SK-N-SH treated with all-trans-retinoic acid at 6 μM for 48 hours (cell line): ENCODE data around the gene NET1.

Experiments
- CSDC2 ChIP-seq: fragments of 250-450 bp; sonication (Bioruptor Pico); IDR thresholded peaks from 2 replicates; pipeline ENCODE4 v1.5.0; 2020; ENCODE audit warnings: mild to moderate bottlenecking, moderate library complexity
- PPARA ChIP-seq: fragments of 250-450 bp; sonication (Bioruptor Pico); IDR thresholded peaks from 2 replicates; pipeline ENCODE4 v1.5.0; 2020; ENCODE audit warnings: mild to moderate bottlenecking, borderline replicate concordance
- TF ChIP-seq, protein P1 (sequence below): fragments of 250-450 bp; sonication (Bioruptor Pico); IDR thresholded peaks from 2 replicates; pipeline ENCODE4 v1.5.1; 2020; ENCODE audit warnings: low read depth, mild to moderate bottlenecking, moderate library complexity

DNA sequence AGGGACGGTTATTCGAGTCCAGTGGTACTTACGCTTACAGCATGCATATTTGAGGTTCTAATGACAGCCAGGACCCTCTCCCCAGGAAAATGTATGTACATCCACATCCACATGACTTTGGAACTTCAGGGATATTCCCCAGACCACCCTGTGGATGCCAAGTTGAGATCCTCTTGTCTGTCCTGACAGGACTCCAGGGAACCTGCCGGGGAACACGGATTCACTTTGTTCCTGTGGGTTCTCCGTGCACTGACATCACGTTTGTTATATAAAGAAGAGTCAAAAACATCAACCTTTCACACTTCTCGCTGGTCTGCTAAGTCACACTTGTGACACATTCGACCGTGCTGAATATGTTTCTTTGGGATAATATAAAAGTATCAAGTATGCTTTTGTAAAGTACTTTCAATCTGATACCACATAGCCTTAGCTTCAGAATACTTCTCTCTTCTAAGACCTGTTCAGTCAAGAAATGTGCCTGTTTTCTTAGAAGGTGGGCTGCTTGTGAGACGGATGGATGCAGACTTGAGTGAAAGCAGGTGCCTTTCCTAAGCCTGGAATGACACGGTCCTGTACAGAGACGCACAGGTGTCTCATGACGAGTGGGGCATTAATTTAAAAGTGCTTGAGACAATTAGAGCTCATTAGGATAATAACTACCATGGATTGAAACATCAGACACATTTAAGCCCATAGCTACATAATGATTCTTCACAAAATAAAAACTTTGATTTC is 48.3 kb downstream of the NET1 start:
- TF ChIP-seq, protein P1, sequence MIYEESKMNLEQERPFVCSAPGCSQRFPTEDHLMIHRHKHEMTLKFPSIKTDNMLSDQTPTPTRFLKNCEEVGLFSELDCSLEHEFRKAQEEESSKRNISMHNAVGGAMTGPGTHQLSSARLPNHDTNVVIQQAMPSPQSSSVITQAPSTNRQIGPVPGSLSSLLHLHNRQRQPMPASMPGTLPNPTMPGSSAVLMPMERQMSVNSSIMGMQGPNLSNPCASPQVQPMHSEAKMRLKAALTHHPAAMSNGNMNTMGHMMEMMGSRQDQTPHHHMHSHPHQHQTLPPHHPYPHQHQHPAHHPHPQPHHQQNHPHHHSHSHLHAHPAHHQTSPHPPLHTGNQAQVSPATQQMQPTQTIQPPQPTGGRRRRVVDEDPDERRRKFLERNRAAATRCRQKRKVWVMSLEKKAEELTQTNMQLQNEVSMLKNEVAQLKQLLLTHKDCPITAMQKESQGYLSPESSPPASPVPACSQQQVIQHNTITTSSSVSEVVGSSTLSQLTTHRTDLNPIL (CRISPR knock-in tag) = no peak
- TF ChIP-seq CSDC2 (no peak), PPARA (CRISPR knock-in tag) (no peak)
